ENCODE measurements around the gene CES2. TPM values are rescaled to one million over a fixed set of nuclear protein-coding genes. Genes with fewer than 3 reads are reported as not detected.
"Not testable (repeated sequence)": the region's sequence is repeated elsewhere in the genome, so short reads cannot be mapped to it uniquely, and the experiment has no call there.

The CES2 gene
- total and polyA plus RNA-seq, 9 donors: 25.5 to 51.9 (median 38.9) TPM

- H3K9me3 ChIP-seq: no peaks in the 10 kb centered on the region
- DNase-seq: no peak
- H3K36me3 ChIP-seq: no peaks in the 10 kb centered on the region
- no peaks in the 10 kb centered on the region for H3K27me3 ChIP-seq
- H3K4me3 ChIP-seq: no peak overlapping the region
- intact Hi-C loops (cut with DNase I): loop anchor here in 1 of 4 donors (5.0 kb wide), 1 partner anchor 205 kb away; the partner anchor contains the start of genes FBXL8 and TRADD
- 82 to 91% (median 86%) methylated on average over 7 of the region's 7 CpGs for WGBS, 3 donors
- H3K4me1 ChIP-seq (ENCODE audit: insufficient read depth): peaks cover 3% of the 10 kb centered on the region
- no peak overlapping the region for H3K27ac ChIP-seq
- TF ChIP-seq, protein P1, sequence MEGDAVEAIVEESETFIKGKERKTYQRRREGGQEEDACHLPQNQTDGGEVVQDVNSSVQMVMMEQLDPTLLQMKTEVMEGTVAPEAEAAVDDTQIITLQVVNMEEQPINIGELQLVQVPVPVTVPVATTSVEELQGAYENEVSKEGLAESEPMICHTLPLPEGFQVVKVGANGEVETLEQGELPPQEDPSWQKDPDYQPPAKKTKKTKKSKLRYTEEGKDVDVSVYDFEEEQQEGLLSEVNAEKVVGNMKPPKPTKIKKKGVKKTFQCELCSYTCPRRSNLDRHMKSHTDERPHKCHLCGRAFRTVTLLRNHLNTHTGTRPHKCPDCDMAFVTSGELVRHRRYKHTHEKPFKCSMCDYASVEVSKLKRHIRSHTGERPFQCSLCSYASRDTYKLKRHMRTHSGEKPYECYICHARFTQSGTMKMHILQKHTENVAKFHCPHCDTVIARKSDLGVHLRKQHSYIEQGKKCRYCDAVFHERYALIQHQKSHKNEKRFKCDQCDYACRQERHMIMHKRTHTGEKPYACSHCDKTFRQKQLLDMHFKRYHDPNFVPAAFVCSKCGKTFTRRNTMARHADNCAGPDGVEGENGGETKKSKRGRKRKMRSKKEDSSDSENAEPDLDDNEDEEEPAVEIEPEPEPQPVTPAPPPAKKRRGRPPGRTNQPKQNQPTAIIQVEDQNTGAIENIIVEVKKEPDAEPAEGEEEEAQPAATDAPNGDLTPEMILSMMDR (IDR thresholded peaks at IDR 0.05): no peak
- TF ChIP-seq POLR2A (IDR thresholded peaks at IDR 0.05) (no peak), EP300 (IDR thresholded peaks at IDR 0.05) (no peak)
Observed at GRCh38 chr16:66952430-66953110, 17.3 kb downstream of the CES2 start.

GRCh38 chr16:66953462-66954096, 18.3 kb downstream of the CES2 start:
- intact Hi-C loops (cut with DNase I): loop anchor here in 1 of 4 donors (5.0 kb wide), 1 partner anchor 204 kb away; the partner anchor contains the start of genes FBXL8 and TRADD
- H3K4me1 ChIP-seq (ENCODE audit: insufficient read depth): peaks cover 2% of the 10 kb centered on the region
- no peaks in the 10 kb centered on the region for H3K27me3 ChIP-seq
- H3K4me3 ChIP-seq: no peak overlapping the region
- no peak for TF ChIP-seq POLR2A (IDR thresholded peaks at IDR 0.05)
- TF ChIP-seq, protein P1 (IDR thresholded peaks at IDR 0.05): no peak
- TF ChIP-seq EP300 (IDR thresholded peaks at IDR 0.05): no peak
- no peaks in the 10 kb centered on the region for H3K36me3 ChIP-seq
- no peak for DNase-seq
- no peaks in the 10 kb centered on the region for H3K9me3 ChIP-seq
- 79 to 87% (median 81%) methylated on average over 10 of the region's 10 CpGs for WGBS, 3 donors
- no peak overlapping the region for H3K27ac ChIP-seq

GRCh38 chr16:66954097-66954659, 18.9 kb downstream of the CES2 start:
- intact Hi-C loops (cut with DNase I): loop anchor here in 1 of 4 donors (5.0 kb wide), 1 partner anchor 203 kb away; the partner anchor contains the start of genes FBXL8 and TRADD
- Histone ChIP-seq H3K27me3 (no peaks in the 10 kb centered on the region), H3K27ac (no peak overlapping the region), H3K4me3 (no peak overlapping the region), H3K36me3 (no peaks in the 10 kb centered on the region), H3K4me1 (ENCODE audit: insufficient read depth) (no peaks in the 10 kb centered on the region), H3K9me3 (no peaks in the 10 kb centered on the region)
- TF ChIP-seq, protein P1 (IDR thresholded peaks at IDR 0.05): peak; percentile 66 to 79 (median 68)
- no peak for TF ChIP-seq EP300 (IDR thresholded peaks at IDR 0.05)
- peak; percentile 73 to 87 (median 82) for DNase-seq
- WGBS, 3 donors: 18 to 28% (median 22%) methylated on average over 8 of the region's 8 CpGs

DNA sequence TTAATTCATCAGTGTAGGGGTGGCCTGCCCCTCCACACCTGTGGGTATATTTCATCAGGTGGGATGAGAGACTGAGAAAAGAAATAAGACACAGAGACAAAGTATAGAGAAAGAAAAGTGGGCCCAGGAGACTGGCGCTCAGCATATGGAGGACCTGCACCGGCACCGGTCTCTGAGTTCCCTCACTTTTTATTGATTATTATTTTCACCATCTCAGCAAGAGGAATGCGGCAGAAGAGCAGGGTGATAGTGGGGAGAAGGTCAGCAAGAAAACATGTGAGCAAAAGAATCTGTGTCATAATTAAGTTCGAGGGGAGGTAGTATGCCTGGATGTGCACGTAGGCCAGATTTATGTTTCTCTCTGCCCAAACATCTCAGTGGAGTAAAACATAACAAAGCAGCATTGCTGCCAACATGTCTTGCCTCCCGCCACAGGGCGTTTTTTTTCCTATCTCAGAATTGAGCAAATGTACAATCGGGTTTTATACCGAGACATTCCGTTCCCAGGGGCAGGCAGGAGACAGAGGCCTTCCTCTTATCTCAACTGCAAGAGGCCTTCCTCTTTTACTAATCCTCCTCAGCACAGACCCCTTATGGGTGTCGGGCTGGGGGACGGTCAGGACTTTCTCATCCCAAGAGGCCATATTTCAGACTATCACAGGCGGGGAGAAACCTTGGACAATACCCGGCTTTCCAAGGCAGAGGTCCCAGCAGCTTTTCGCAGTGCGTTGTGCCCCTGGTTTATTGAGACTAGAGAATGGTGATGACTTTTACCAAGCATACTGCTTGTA, 20.2 kb downstream of the CES2 start:
- 22 to 44% (median 27%) methylated on average over 17 of the region's 17 CpGs for WGBS, 3 donors
- intact Hi-C loops (cut with DNase I); H3K27me3 ChIP-seq; DNase-seq; H3K4me1 ChIP-seq (ENCODE audit: insufficient read depth); H3K9me3 ChIP-seq; H3K4me3 ChIP-seq; H3K36me3 ChIP-seq: not testable (repeated sequence)
- peak overlapping the region in 1 of 2 donors; percentile 24 for H3K27ac ChIP-seq

GRCh38 chr16:66956154-66956457, 20.8 kb downstream of the CES2 start:
- 43 to 55% (median 53%) methylated on average over 1 of the region's 1 CpG for WGBS, 3 donors
- H3K36me3 ChIP-seq; intact Hi-C loops (cut with DNase I); H3K4me1 ChIP-seq (ENCODE audit: insufficient read depth); DNase-seq; H3K9me3 ChIP-seq; H3K27ac ChIP-seq; H3K4me3 ChIP-seq; H3K27me3 ChIP-seq: not testable (repeated sequence)

All from ovary (tissue), 9 donors.